Lower leg skin (tissue), 4 donors: ENCODE measurements around the gene DHX40. TPM values are rescaled to one million over a fixed set of nuclear protein-coding genes. Genes with fewer than 3 reads are reported as not detected.

Experiments
- DNase-seq, 2 donors: peaks; one replicate each; pipeline ENCODE4 v3.0.0-alpha.2; 2019; ENCODE audit warnings: low spot score in 2 of 2
- H3K4me3 ChIP-seq: fragments of 200-600 bp; sonication (generic); 2 replicates; pipeline ENCODE4 v1.5.1; 2017; ENCODE audit warnings: mild to moderate bottlenecking, low read depth; ENCODE audit not compliant: poor library complexity, severe bottlenecking
- POLR2A ChIP-seq, 2 donors: fragments of 450-650 bp; IDR thresholded peaks; one replicate each; pipeline ENCODE4 v1.6.1; 2016 to 2017; ENCODE audit warnings: antibody characterized with exemption in 2 of 2, mild to moderate bottlenecking in 1 of 2, moderate library complexity in 1 of 2
- WGBS, 2 donors: methylation state at CpG; one replicate each; pipeline ENCODE4 v1.1.5; 2018; 5-methylcytosine and 5-hydroxymethylcytosine counted together
- intact Hi-C: fragments of 100-400 bp; cut with DNase I; formaldehyde crosslinking; loops from one replicate; pipeline ENCODE4 v1.15.0; 2023; ENCODE audit warnings: low total_unique reads
- total RNA-seq, 4 donors: library from RNA; depleted of rRNA; stranded (reverse); fragments of >200 nt; gene quantifications; one replicate each; pipeline ENCODE4 v1.1.0, GENCODE V29; 2016
- TF ChIP-seq, protein P1 (sequence below), 3 donors: fragments of 450-650 bp; IDR thresholded peaks; one replicate each; pipeline ENCODE4 v1.5.1; 2016; ENCODE audit warnings: antibody characterized with exemption in 3 of 3, mild to moderate bottlenecking in 3 of 3, moderate library complexity in 2 of 3

DHX40 gene
- total RNA-seq, 4 donors from 2014 or later, result 35.1 to 57.3 (median 49.9) TPM

DNA sequence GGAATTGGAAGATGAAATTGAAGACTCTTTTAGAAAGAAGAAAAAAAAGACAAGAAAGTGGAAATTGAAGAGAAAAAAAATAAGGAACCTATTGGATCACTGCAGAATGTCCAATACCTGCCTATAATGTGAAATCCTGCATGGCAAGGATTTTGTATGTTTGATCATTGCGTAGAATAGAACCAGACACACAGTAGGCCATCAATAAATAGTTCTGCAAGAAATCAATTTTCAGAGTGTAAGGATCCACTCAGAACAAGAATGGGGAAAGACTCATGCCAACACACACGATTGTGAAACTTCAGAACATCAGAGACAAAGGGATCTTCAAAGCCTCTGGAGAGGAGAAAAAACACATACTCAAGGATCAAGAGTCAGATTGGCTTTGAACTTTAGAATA, 39.7 kb upstream of the DHX40 start:
- intact Hi-C loops, result no loop called here
- no peak overlapping the region for H3K4me3 ChIP-seq
- TF ChIP-seq POLR2A (IDR thresholded peaks at IDR 0.05), result no peak
- TF ChIP-seq, protein P1, sequence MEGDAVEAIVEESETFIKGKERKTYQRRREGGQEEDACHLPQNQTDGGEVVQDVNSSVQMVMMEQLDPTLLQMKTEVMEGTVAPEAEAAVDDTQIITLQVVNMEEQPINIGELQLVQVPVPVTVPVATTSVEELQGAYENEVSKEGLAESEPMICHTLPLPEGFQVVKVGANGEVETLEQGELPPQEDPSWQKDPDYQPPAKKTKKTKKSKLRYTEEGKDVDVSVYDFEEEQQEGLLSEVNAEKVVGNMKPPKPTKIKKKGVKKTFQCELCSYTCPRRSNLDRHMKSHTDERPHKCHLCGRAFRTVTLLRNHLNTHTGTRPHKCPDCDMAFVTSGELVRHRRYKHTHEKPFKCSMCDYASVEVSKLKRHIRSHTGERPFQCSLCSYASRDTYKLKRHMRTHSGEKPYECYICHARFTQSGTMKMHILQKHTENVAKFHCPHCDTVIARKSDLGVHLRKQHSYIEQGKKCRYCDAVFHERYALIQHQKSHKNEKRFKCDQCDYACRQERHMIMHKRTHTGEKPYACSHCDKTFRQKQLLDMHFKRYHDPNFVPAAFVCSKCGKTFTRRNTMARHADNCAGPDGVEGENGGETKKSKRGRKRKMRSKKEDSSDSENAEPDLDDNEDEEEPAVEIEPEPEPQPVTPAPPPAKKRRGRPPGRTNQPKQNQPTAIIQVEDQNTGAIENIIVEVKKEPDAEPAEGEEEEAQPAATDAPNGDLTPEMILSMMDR (IDR thresholded peaks at IDR 0.05), result no peak
- DNase-seq, result no peak
- 57 to 61% methylated on average over 2 of the region's 2 CpGs for WGBS, 2 donors

DNA sequence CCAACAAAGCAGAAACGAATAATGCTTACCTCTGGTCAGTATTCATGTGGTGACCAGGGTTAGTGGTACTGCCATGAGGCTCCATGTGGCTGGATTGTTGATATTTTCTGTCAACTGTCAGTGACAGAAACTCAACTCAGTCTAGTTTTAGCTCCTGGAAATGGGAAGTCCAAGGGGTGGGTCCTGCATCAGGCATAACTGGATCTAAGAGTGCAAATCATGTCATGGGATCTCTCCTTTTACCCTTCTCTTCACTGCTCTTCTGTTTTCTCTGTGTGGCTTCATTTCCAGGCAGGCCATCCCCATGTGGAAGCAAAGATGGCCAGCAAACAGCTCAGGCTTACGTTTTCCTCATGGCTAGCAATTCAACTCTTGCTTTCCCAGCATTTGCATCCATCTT, 39.0 kb upstream of the DHX40 start:
- intact Hi-C loops, result no loop called here
- no peak for TF ChIP-seq POLR2A (IDR thresholded peaks at IDR 0.05)
- TF ChIP-seq, protein P1 (IDR thresholded peaks at IDR 0.05), result no peak
- 61 to 65% methylated on average over 2 of the region's 2 CpGs for WGBS, 2 donors
- DNase-seq, result no peak
- H3K4me3 ChIP-seq, result no peak overlapping the region

DNA sequence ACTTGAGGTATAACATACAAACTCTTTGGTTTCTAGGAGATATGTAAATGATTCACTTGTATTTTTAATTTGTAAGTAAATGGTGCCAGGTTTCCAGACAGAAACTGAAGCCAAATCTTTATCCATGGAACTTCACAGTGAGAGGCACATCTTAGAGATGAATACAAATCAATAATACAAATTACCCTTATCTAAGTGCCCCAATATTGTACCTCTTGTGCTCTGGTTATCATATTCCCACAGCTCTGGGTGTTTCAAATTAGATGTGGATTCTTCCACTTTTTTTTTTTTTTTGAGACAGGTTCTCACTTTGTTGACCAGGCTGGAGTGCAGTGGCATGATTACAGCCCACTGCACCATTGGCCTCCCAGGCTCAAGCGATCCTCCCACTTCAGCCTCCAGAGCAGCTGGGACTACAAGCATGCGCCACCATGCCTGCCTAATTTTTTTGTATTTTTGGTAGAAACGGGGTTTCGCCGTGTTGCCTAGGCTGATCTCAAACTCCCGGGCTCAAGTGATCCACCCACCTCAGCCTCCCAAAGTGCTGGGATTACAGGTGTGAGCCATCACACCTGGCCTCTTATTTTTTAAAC, 38.0 kb upstream of the DHX40 start:
- WGBS, 2 donors, result 75 to 88% methylated on average over 6 of the region's 6 CpGs
- no peak for TF ChIP-seq POLR2A (IDR thresholded peaks at IDR 0.05)
- TF ChIP-seq, protein P1 (IDR thresholded peaks at IDR 0.05), result no peak

DNA sequence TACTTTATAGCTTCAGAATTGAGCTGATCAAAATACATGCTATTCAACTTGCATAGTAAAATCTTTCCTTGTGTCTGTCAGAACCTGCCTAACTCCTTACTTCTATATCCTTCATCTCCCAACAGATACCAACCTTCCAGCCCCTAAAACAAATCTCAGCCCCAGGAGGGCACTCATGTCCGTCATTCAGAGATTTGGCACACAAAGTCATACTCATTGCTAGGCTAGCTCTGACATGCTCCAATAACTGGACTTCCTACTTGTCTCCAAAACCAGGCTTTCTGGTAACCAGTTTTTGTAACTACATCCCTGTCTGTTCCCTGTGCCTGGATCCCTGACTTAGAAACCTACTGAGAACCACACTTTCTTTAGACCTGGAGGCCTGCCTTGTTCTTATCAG, 37.5 kb upstream of the DHX40 start:
- intact Hi-C loops, result no loop called here
- TF ChIP-seq POLR2A (IDR thresholded peaks at IDR 0.05), result no peak
- TF ChIP-seq, protein P1 (IDR thresholded peaks at IDR 0.05), result no peak
- no peak overlapping the region for H3K4me3 ChIP-seq
- DNase-seq, result no peak
- 25 to 48% methylated on average over 1 of the region's 1 CpG for WGBS, 2 donors

More for the DNA sequence above, 38.0 kb upstream of the DHX40 start:
- intact Hi-C loops, result no loop called here
- H3K4me3 ChIP-seq, result no peak overlapping the region
- no peak for DNase-seq

DNA sequence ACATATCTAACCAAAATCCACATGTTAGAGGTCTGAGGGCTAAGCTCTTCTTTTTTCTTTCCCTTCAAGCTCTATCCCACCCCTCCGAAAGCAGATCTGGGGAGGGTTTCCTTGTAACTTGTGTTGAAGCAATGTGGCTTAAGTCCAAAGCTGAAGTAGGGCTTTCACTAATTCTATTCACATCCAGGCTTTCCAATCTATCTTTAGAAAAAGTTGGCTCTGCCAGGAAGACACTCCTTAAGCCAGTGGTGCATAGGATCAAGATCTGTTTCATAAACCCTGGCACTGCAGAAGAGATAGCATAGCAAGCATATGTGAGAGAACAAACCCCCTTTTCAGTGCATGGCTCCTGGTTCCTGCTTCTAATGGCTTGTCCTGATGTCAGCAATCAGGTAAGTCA, 34.9 kb upstream of the DHX40 start:
- TF ChIP-seq, protein P1 (IDR thresholded peaks at IDR 0.05), result no peak
- no peak for TF ChIP-seq POLR2A (IDR thresholded peaks at IDR 0.05)
- intact Hi-C loops, result no loop called here
- 94% methylated on average over 1 of the region's 1 CpG for WGBS, 2 donors
- H3K4me3 ChIP-seq, result no peak overlapping the region
- DNase-seq, result no peak

DNA sequence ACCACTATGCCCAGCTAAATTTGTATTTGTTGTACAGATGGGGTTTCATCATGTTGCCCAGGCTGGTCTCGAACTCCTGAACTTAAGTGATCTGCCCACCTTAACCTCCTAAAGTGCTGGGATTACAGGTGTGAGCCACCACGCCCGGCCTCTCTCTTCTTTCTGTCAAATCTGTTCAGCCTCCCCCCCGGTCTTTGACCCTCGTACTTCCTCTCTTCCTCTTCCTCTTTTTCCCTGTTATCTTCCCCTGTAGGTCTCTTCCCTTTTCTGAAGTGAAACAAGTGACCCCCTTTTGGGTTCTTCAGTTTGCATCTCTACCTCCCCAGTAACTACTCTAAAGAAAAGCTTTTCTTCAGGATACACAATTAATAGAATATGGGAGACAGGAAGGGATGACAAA, 31.7 kb upstream of the DHX40 start:
- intact Hi-C loops, result no loop called here
- TF ChIP-seq POLR2A (IDR thresholded peaks at IDR 0.05), result no peak
- TF ChIP-seq, protein P1 (IDR thresholded peaks at IDR 0.05), result no peak
- no peak for DNase-seq
- 78 to 83% methylated on average over 5 of the region's 5 CpGs for WGBS, 2 donors
- no peak overlapping the region for H3K4me3 ChIP-seq
